ENCODE data around the gene NFE2. TPM values are rescaled to one million over a fixed set of nuclear protein-coding genes. Genes with fewer than 3 reads are reported as not detected.
A peak's percentile ranks its signal among the peaks of the same experiment; 100 is the strongest.

The NFE2 gene
- under 0.01 and 0.22 TPM in 2 replicates for total RNA-seq

DNA sequence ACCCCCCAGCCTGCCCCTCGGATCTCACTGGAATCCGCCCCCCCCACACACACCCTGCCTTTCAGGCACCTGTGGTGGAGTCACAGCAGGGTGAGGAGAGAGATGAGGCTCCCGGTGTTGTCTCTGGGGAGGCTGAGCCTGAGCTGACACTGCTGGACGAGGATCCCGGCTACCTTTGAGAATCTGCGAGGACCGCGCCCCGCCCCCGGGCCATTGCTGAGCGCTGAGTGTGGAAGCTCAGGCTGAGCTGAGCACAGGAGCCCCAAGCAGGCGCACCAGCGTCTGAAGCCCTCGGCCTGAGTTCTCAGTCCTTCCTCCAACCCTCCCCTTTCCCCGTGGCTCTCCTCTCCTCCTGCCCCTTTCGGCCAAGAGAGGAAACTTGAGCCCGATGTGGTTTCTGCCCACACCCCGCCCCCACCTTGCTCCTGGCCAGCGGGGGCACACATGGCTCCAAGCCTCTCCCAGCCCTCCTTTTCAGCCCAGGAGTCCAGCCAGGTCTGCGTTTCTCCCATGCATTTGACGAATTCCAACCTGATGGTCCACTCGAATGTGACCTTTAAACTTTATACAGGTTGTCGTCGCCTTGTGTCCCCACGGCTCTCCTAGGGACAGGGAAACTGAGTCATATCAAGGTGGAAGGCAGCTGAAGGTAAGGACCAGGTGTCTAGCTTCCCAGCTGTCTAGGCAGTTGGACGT lies at the start of gene NFE2:
TSS of gene NFE2 (minus strand) at position 284 of the 696 bp plus-strand sequence. CDS start 5,767 bp downstream, outside the sequence.

DNA sequence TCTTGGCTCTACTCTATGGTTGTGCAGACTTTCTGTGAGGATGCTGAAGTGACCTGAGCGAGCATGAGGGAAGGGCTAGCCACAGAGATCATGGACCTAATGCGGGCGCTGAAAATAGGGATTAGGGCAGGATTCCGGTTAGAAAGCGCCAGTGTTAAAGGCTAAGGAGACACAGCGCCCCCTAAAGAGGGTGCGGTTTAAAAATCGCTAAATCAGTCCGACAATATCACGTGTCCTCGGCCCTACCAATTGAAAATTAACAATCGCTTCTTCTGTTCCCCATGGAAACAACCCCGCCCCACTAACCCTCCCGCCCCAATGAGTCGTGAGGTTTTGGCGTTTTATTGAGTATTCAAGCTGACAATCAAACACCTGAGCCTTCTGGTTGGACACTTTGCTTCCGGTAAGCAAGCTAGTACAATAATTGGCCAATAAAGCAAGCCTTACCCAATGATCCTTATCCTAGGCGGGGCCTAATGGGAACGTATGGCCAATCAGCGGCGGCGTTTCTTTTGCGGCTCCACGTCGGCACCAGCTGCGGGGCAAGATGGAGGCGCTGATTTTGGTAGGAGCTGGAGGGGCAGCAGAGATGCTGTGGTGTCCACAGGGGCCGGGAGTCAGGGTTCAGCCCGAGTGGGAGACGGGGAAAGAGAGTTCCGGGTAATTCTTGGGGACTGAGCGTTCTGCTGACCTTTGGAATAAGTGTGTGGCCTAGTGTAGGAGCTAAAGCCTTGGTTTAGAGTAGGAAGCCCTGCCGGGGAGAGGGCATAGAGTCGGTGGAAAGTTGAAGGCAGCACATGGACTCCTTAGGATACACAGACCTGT lies 24.0 kb upstream of the NFE2 start, which contains the start of gene COPZ1:
TSS of gene COPZ1 (plus strand) at position 515 of the 825 bp plus-strand sequence. CDS start at position 548, 33 bp downstream.

DNA sequence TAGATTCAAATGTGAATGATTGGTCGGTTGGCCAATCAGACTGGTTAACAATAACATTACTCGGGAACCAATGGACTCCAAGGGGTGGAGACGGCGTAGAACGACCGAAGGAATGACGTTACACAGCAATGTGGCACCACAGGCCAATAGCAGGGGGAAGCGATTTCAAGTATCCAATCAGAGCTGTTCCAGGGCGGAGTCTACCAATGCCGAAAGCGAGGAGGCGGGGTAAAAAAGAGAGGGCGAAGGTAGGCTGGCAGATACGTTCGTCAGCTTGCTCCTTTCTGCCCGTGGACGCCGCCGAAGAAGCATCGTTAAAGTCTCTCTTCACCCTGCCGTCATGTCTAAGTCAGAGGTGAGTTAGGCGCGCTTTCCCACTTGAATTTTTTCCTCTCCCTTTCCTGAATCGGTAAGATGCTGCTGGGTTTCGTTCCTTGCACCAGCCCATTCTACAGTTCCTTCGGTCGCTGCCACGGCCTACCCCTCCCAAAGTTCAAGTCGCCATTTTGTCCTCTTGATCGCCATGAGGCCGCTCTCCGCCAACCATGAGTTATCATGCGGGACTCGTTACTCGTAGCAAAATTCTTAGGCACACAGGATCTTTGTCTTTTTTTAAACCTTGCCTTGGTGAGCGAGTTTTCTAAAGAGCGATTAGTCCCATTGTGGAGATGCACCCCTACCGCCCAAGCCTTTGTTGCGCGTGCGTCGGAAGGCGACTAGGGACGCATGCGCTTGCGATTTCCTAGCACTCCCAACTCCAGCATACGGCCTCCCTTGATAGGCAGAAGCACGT lies 20.2 kb downstream of the NFE2 start, which contains the start of gene HNRNPA1:
TSS of gene HNRNPA1 (plus strand) at position 259 of the 793 bp plus-strand sequence. CDS start at position 341, 82 bp downstream.

DNA sequence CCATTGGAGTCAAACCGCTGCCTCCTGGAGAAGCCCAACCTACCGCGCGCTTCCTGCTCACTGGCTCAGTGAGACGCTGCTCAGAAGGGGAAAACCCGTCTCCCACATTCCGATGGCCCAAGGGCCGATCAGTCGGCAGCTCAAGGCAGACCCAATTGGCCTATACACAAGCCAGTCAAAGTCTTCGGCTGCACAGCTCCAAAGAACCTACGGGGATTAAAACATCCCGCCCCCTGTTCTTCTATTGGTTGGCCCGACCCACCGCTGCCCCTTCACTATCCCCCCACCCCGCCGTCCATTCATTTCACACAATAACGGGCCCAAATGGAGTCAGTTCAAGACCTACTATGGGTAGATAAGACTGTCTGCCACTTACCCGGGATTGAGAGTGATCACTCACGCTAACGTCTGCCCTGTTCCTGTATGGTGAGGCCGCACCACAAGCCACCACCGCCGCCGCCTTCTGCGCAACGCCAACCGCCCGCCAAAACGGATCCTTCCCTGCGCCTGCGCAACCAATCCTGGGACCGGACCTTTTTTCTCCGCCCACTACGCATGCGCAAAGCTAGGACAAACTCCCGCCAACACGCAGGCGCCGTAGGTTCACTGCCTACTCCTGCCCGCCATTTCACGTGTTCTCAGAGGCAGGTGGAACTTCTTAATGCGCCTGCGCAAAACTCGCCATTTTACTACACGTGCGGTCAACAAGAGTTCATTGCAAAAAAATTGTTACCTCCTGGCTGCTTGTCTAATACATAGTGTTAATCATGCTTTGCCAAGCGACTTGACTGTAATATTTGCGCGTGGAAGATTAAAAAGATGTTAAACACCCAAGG lies 21.0 kb downstream of the NFE2 start, which contains the start of gene CBX5:
TSS of gene CBX5 (minus strand) at position 491 of the 836 bp plus-strand sequence. CDS start 22,472 bp downstream, outside the sequence.

Small RNAs within 50 kb of the gene (small RNA-seq; reads per million reads assigned to genes)
- 494 reads per million, percentile 99 among the genes with 10 or more reads in this experiment for gene MIR148B
- not detected for gene RN7SL390P
- not detected for gene RN7SL744P
- not detected for gene RNU6-950P

Other genes with a start within 250 kb of the NFE2 start
- gene HOXC4, start 247.2 kb downstream of the NFE2 start, total RNA-seq = 0.43 and 2.0 TPM in 2 replicates
- gene SMUG1, start 112.0 kb downstream of the NFE2 start, total RNA-seq = 35.7 and 45.1 TPM in 2 replicates
- gene CBX5, start 20.9 kb downstream of the NFE2 start, total RNA-seq = 29.1 and 57.4 TPM in 2 replicates
- 373 and 422 TPM in 2 replicates for gene HNRNPA1, start 20.3 kb downstream of the NFE2 start, total RNA-seq
- gene COPZ1, start 24.1 kb upstream of the NFE2 start, total RNA-seq = 107 and 141 TPM in 2 replicates
- not detected in 2 replicates for gene GPR84, start 63.5 kb upstream of the NFE2 start, total RNA-seq
- gene ZNF385A, start 83.7 kb upstream of the NFE2 start, total RNA-seq = 0.79 and 2.9 TPM in 2 replicates
- gene ITGA5, start 118.3 kb upstream of the NFE2 start, total RNA-seq = 68.7 and 180 TPM in 2 replicates
- gene GTSF1, start 172.6 kb upstream of the NFE2 start, total RNA-seq = 0.76 TPM in 1 of 2 replicates, not detected in the other
- under 0.01 TPM in 1 of 2 replicates, not detected in the other for gene NCKAP1L, start 196.7 kb upstream of the NFE2 start, total RNA-seq
- gene PDE1B, start 248.6 kb upstream of the NFE2 start, total RNA-seq = not detected in 2 replicates